ENCODE data around the gene SMARCA4. TPM values are rescaled to one million over a fixed set of nuclear protein-coding genes. Genes with fewer than 3 reads are reported as not detected.
A peak's percentile ranks its signal among the peaks of the same experiment; 100 is the strongest.

Gene SMARCA4
- total RNA-seq, 1 donor from 2014 or later, result 274 TPM

GRCh38 chr19:11034449-11035213 lies 73.8 kb downstream of the SMARCA4 start:
- H3K36me3 Mint-ChIP-seq, result peaks cover 45% of the 10 kb centered on the region
- TF ChIP-seq, protein P1, sequence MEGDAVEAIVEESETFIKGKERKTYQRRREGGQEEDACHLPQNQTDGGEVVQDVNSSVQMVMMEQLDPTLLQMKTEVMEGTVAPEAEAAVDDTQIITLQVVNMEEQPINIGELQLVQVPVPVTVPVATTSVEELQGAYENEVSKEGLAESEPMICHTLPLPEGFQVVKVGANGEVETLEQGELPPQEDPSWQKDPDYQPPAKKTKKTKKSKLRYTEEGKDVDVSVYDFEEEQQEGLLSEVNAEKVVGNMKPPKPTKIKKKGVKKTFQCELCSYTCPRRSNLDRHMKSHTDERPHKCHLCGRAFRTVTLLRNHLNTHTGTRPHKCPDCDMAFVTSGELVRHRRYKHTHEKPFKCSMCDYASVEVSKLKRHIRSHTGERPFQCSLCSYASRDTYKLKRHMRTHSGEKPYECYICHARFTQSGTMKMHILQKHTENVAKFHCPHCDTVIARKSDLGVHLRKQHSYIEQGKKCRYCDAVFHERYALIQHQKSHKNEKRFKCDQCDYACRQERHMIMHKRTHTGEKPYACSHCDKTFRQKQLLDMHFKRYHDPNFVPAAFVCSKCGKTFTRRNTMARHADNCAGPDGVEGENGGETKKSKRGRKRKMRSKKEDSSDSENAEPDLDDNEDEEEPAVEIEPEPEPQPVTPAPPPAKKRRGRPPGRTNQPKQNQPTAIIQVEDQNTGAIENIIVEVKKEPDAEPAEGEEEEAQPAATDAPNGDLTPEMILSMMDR (IDR thresholded peaks at IDR 0.05; ENCODE audit: unreplicated experiment), result no peak
- no peak overlapping the region for H3K27ac Mint-ChIP-seq
- H3K4me1 Mint-ChIP-seq, result no peaks in the 10 kb centered on the region
- no peaks in the 10 kb centered on the region for H3K27me3 Mint-ChIP-seq (ENCODE audit: low read depth)
- H3K9me3 Mint-ChIP-seq, result no peaks in the 10 kb centered on the region
- H3K4me3 Mint-ChIP-seq, result no peak overlapping the region
- no peak for DNase-seq (ENCODE audit: low spot score in 2 of 2, unreplicated experiment in 2 of 2)

DNA sequence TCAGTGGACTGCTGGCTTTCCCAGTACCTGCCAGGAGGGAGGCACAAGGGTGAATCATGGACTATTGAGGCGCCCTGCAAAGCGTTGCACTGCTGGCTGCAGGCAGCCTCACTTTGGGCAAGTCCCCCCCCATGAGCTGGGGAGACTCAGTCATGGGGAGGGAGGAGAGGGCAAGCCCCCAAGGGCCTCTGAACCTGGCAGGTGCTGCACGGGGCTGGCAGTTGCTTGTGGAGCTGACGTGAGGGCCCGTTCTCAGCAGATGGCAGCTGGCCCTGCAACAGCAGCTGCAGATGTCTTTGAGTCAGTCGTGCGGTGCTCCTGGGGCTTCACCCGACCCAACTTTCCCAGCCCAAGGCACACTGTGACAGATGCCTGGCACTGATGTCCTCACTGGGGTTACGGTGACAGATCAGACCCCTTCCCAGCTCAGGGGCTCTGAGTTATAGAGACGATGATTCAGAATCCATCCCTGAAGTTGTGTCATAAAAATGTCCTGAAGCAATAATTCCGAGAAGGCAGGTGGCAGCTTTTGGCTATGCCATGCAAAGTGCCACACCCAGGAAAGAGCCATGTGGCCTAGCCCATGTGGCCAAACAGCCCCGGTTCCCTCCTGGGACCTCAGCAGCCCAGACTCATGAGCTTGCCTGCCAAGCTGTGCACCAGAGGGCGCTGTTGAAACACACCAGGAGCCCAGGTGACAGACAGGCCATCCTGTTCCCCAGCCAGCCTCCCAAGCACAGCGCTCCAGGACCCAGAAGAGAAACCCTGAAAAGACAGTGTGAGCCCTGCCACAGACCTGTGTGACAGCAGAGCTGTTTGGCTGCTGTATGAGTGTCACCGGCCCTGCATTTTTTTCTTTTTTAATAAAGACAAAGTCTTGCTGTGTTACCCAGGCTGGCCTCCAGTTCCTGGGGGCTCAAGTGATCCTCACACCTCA lies 74.9 kb downstream of the SMARCA4 start:
- DNase-seq (ENCODE audit: low spot score in 2 of 2, unreplicated experiment in 2 of 2), result peak; percentile 57 to 81
- Mint-ChIP-seq H3K27ac (no peak overlapping the region), H3K9me3 (no peaks in the 10 kb centered on the region), H3K27me3 (ENCODE audit: low read depth) (no peaks in the 10 kb centered on the region), H3K36me3 (peaks cover 45% of the 10 kb centered on the region), H3K4me3 (no peak overlapping the region), H3K4me1 (no peaks in the 10 kb centered on the region)
- TF ChIP-seq, protein P1 (IDR thresholded peaks at IDR 0.05; ENCODE audit: unreplicated experiment), result peak; percentile 64

DNA sequence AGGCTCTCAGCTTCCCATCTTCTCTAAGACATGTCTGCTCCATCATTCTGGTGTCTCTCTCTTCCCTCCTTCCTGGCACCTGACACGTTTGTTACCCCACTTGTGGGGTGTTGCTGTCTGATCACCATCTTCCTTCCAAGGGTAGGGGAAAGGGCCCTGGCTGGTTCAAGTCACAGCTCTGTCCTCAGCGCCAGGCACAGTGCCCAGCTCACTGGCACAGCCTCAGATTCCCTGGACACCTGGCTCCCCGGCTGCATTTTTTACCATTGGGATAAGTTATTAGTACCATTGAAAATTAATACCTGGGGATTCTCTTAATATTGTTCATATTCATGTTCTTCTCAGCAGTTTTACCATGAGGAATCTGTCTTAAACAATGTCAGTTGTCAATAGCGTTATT lies 77.7 kb downstream of the SMARCA4 start:
- TF ChIP-seq, protein P1 (IDR thresholded peaks at IDR 0.05; ENCODE audit: unreplicated experiment), result no peak
- no peaks in the 10 kb centered on the region for H3K27me3 Mint-ChIP-seq (ENCODE audit: low read depth)
- H3K36me3 Mint-ChIP-seq, result peaks cover 50% of the 10 kb centered on the region
- no peak overlapping the region for H3K4me3 Mint-ChIP-seq
- no peaks in the 10 kb centered on the region for H3K9me3 Mint-ChIP-seq
- no peak for DNase-seq (ENCODE audit: low spot score in 2 of 2, unreplicated experiment in 2 of 2)
- H3K4me1 Mint-ChIP-seq, result no peaks in the 10 kb centered on the region
- H3K27ac Mint-ChIP-seq, result no peak overlapping the region

DNA sequence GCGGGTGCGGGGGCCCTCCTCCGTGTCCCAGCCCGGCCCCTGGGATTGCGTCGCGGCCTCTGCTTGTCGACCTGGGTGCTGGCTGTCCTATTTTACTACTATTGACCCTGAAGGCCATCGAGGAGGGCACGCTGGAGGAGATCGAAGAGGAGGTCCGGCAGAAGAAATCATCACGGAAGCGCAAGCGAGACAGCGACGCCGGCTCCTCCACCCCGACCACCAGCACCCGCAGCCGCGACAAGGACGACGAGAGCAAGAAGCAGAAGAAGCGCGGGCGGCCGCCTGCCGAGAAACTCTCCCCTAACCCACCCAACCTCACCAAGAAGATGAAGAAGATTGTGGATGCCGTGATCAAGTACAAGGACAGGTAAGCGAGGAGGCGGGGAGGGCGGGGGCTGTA lies 80.4 kb downstream of the SMARCA4 start:
- Mint-ChIP-seq H3K27ac (no peak overlapping the region), H3K27me3 (ENCODE audit: low read depth) (no peaks in the 10 kb centered on the region), H3K36me3 (peaks cover 54% of the 10 kb centered on the region), H3K9me3 (no peaks in the 10 kb centered on the region), H3K4me1 (no peaks in the 10 kb centered on the region), H3K4me3 (no peak overlapping the region)
- no peak for DNase-seq (ENCODE audit: low spot score in 2 of 2, unreplicated experiment in 2 of 2)
- TF ChIP-seq, protein P1 (IDR thresholded peaks at IDR 0.05; ENCODE audit: unreplicated experiment), result no peak

DNA sequence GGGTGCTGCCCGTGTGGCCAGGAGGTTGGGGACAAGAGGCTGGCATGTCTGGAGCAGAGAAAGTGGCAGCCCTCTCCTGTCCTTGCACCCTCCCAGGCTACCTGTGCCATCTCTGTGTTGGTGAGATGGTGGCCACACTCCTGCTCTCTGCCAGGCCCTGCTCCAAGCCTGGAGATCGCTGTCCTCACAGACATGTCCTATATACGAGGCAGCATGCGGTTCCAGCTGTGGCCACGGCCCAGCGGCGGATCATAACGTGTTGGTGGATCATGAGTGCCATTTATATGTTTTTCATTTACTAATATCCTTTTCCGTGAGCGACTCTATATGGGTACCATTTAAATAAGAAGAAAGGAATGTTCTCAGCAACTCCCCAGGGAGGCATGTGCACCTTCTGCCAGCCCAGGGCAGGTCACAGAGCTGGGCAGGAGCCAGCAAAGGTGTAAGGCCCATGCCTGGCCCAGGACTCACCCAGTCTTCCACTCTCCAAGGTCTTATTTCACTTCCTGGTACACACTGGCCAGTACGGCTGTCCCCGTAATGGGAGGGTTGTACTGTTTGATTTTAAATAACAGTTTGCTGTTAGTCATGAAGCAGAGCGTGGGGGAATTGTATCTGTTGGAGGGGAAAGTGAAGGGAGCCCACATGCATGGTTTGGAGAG lies 81.3 kb downstream of the SMARCA4 start:
- H3K9me3 Mint-ChIP-seq, result no peaks in the 10 kb centered on the region
- H3K27ac Mint-ChIP-seq, result no peak overlapping the region
- TF ChIP-seq, protein P1 (IDR thresholded peaks at IDR 0.05; ENCODE audit: unreplicated experiment), result no peak
- DNase-seq (ENCODE audit: low spot score in 2 of 2, unreplicated experiment in 2 of 2), result no peak
- H3K27me3 Mint-ChIP-seq (ENCODE audit: low read depth), result no peaks in the 10 kb centered on the region
- peaks cover 54% of the 10 kb centered on the region for H3K36me3 Mint-ChIP-seq
- no peaks in the 10 kb centered on the region for H3K4me1 Mint-ChIP-seq
- no peak overlapping the region for H3K4me3 Mint-ChIP-seq

Measured in mesothelial cell of epicardium (in vitro differentiated cells).